Astrocyte of the cerebellum (primary cell): Measurements from ENCODE around the gene DNAH17.

Experiments
- DNase-seq: peaks from one replicate; pipeline ENCODE4 v3.0.0-alpha.2; 2011; ENCODE audit warnings: low read depth
- H3K4me3 ChIP-seq: 2 replicates; pipeline ENCODE4 v1.5.1; 2011; ENCODE audit warnings: mild to moderate bottlenecking, low read depth, low read length, moderate library complexity
- in situ Hi-C: cut with HindIII; loops from 2 replicates; pipeline ENCODE4 v1.10.0; 2017; ENCODE audit warnings: low sequenced_read_pairs
- TF ChIP-seq, protein P1 (sequence below): IDR thresholded peaks from 2 replicates; pipeline ENCODE4 v1.5.1; 2012; ENCODE audit warnings: low read length, low read depth, moderate library complexity, mild to moderate bottlenecking; ENCODE audit errors: missing control alignments

DNAH17 gene

DNA sequence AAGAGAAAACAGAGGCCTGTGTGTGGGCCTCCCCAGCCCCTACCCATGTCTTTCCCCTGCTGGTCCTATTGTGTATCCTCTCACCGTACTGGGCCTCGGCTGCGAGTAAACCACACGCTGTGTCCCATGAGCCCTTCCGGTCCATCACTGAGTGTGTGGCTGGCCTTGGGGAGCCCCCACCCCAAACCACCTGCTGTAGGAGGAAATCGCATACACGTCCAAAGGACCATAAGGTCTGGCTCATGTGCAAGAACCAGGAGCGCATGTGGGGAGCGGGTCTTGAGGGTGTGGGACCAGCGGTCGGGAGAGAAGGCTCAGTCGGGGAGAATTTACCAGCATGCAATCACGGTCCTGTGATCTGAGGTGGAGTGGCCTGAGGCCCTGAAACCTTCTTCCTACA is 38.4 kb upstream of the DNAH17 start:
- in situ Hi-C loops = loop anchor here (25.0 kb wide), 1 partner anchor 128 kb away; no protein-coding TSS in a partner anchor

DNA sequence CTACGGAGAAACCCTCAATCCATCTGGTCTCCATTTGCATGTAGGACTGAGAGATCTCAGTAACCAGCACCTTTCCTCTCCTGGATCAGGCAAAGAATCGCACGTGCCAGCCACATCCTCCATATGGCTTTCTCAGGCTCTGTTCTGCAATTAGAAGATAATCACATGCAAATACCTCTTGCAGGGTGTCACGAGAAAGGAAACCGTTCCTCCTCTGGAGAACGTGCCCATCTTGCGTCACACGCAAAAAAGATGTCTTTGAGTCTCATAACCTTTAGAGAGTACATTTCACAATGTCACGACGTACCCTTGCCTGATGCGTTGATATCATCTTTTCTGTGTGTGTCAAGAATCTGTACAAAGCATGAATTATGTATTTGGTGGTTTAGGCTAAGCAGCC is 36.2 kb upstream of the DNAH17 start:
- in situ Hi-C loops = loop anchor here (25.0 kb wide), 1 partner anchor 126 kb away; no protein-coding TSS in a partner anchor

More for the DNA sequence above, 38.4 kb upstream of the DNAH17 start:
- no peak for DNase-seq
- no peak overlapping the region for H3K4me3 ChIP-seq
- TF ChIP-seq, protein P1, sequence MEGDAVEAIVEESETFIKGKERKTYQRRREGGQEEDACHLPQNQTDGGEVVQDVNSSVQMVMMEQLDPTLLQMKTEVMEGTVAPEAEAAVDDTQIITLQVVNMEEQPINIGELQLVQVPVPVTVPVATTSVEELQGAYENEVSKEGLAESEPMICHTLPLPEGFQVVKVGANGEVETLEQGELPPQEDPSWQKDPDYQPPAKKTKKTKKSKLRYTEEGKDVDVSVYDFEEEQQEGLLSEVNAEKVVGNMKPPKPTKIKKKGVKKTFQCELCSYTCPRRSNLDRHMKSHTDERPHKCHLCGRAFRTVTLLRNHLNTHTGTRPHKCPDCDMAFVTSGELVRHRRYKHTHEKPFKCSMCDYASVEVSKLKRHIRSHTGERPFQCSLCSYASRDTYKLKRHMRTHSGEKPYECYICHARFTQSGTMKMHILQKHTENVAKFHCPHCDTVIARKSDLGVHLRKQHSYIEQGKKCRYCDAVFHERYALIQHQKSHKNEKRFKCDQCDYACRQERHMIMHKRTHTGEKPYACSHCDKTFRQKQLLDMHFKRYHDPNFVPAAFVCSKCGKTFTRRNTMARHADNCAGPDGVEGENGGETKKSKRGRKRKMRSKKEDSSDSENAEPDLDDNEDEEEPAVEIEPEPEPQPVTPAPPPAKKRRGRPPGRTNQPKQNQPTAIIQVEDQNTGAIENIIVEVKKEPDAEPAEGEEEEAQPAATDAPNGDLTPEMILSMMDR = no peak

DNA sequence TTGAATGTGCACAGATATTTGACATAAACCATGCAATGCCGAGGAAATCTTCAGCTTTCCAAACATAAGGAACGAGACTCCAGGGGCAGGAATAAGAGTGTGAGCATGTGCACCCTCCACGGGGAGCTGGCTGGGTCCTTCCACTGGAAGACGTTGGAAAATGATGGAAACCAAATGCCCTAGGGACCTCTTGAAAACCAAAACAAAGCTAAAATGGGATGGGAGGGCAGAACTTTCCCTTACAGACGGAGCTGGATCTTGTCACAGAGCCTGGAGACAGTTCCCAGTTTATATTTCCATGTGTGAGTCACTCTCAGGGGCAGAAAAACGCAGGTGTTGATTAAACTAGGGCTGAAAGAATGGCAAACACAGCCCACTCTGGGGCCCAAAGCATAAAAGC is 34.4 kb upstream of the DNAH17 start:
- DNase-seq = no peak
- TF ChIP-seq, protein P1 = no peak
- no peak overlapping the region for H3K4me3 ChIP-seq
- in situ Hi-C loops = loop anchor here (25.0 kb wide), 1 partner anchor 124 kb away; no protein-coding TSS in a partner anchor

More for the DNA sequence above, 36.2 kb upstream of the DNAH17 start:
- no peak for DNase-seq
- H3K4me3 ChIP-seq = no peak overlapping the region
- TF ChIP-seq, protein P1 = no peak

DNA sequence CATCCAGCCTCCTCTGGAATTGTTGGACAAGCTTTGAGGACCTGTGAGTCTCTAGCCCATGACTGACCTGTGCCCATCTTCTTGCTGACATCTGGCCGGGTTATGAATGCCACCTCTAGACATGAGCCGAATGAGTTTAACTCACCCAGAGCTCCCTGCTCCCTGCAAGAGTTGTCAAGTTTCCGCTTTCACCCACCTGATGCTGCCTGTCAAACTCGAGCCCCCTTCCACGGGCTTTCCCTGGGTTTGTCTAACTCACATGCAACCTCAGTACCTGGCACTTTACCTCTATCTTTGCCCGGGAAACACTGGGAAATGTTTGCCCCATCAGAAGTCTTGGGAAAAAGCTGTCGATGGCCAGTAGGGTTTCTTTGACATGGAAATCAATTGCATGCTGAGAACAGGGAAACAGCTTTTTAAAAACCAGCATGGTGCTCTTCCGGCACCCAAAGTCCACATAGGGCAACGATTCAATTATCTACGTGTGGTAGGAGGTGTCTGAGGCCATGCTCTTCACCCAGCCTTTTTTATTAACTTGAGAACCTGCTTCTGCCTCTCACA is 33.8 kb upstream of the DNAH17 start:
- TF ChIP-seq, protein P1 = no peak
- DNase-seq = no peak
- in situ Hi-C loops = loop anchor here (25.0 kb wide), 1 partner anchor 124 kb away; no protein-coding TSS in a partner anchor
- H3K4me3 ChIP-seq = no peak overlapping the region

DNA sequence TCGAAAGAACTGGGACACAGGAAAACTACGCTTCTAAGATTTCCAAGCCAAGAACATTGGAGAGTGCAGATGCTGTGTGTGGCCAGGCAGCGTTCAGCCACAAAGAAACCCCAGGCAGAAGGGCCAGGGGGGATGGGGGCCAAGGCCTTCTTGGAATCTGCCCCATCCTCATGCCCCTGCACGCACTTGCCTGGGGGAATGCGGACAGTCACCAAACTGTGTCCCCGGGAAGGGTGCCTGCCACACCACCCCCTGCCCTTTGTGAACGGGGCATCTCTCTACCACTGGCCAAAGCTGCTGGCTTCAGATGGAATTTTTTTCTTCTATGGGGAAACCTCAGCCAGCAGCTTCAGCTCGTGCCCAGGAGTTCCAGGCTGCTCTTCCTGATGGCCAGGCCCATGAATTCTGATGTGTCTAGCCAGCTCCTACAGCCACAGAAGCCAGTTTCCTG is 32.0 kb upstream of the DNAH17 start:
- in situ Hi-C loops = loop anchor here (25.0 kb wide), 1 partner anchor 122 kb away; no protein-coding TSS in a partner anchor
- TF ChIP-seq, protein P1 = no peak
- no peak for DNase-seq
- H3K4me3 ChIP-seq = no peak overlapping the region

DNA sequence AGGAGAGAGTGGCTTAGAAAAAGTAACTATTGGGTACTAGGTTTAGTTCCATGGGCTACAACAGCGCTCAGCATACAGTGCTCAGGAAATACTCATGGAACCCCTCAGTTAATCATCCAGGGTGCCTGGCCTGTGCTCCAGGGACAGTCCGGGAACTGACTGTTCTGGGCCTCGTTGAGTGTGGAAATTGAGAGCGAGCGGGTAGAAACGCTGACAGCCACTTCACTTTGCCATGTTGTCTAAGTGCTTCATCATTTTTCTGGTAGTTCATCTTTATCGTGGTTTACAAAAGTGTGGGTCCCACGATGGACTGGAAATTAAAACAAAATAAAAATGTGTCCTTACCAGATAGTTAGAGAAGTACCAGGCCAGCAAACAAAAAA is 31.6 kb upstream of the DNAH17 start:
- TF ChIP-seq, protein P1 = no peak

More for the DNA sequence above, 31.6 kb upstream of the DNAH17 start:
- no peak overlapping the region for H3K4me3 ChIP-seq
- in situ Hi-C loops = loop anchor here (25.0 kb wide), 1 partner anchor 121 kb away; no protein-coding TSS in a partner anchor
- DNase-seq = no peak
